NOMO-1 treated with dmso at 0.1 percent for 144 hours (cell line): ENCODE data around the gene PIERCE2.
"Not testable (repeated sequence)": the region's sequence is repeated elsewhere in the genome, so short reads cannot be mapped to it uniquely, and the experiment has no call there.

Experiments used
- DNase-seq: peaks from one replicate; lab custom pipeline; 2025; ENCODE audit not compliant: unreplicated experiment; lab: John Stamatoyannopoulos, UW

Gene PIERCE2

GRCh38 chr15:55422089-55422488 is 13.8 kb downstream of the PIERCE2 start:
- DNase-seq, result no peak

- DNase-seq, result no peak
These were observed 26.9 kb downstream of the PIERCE2 start for GRCh38 chr15:55434989-55435825.

GRCh38 chr15:55443141-55443540 is 34.8 kb downstream of the PIERCE2 start:
- DNase-seq, result not testable (repeated sequence)

- not testable (repeated sequence) for DNase-seq
These were observed 37.6 kb downstream of the PIERCE2 start for GRCh38 chr15:55445936-55446335.

- not testable (repeated sequence) for DNase-seq
These were observed 38.2 kb downstream of the PIERCE2 start for GRCh38 chr15:55446379-55447029.

- not testable (repeated sequence) for DNase-seq
These were observed 38.7 kb downstream of the PIERCE2 start for GRCh38 chr15:55447030-55447394.

GRCh38 chr15:55457401-55458022 is 49.2 kb downstream of the PIERCE2 start:
- DNase-seq, result no peak

- DNase-seq, result no peak
These were observed 53.2 kb downstream of the PIERCE2 start for GRCh38 chr15:55461447-55461846.

- no peak for DNase-seq
These were observed 60.0 kb downstream of the PIERCE2 start for GRCh38 chr15:55468321-55468720.
